Anterior cingulate cortex (tissue), 58 donors: ENCODE data around the gene TKT.

Experiments
- DNase-seq, 58 donors: peaks; one replicate each; lab custom pipeline; 2025; lab: John Stamatoyannopoulos, UW

Gene TKT

GRCh38 chr3:53200501-53201498, 55.0 kb downstream of the TKT start:
- no peak for DNase-seq

- DNase-seq = no peak
Observed at GRCh38 chr3:53199834-53200233, 56.0 kb downstream of the TKT start.

GRCh38 chr3:53198996-53199395, 56.8 kb downstream of the TKT start:
- DNase-seq = no peak

- DNase-seq = no peak
Observed at GRCh38 chr3:53198256-53198977, 57.4 kb downstream of the TKT start.

GRCh38 chr3:53196575-53197407, 59.0 kb downstream of the TKT start:
- DNase-seq = peak in 4 of 58 donors; percentile 13 to 32 (median 23)

GRCh38 chr3:53195602-53196574, 59.9 kb downstream of the TKT start:
- DNase-seq = peak in 5 of 58 donors; percentile 11 to 23 (median 16)

GRCh38 chr3:53195066-53195450, 60.8 kb downstream of the TKT start:
- no peak for DNase-seq

- DNase-seq = no peak
Observed at GRCh38 chr3:53194210-53195065, 61.4 kb downstream of the TKT start.

GRCh38 chr3:53193466-53194209, 62.2 kb downstream of the TKT start:
- peak in 1 of 58 donors; percentile 20 for DNase-seq

GRCh38 chr3:53192608-53193007, 63.2 kb downstream of the TKT start:
- DNase-seq = no peak

GRCh38 chr3:53191836-53192480, 63.9 kb downstream of the TKT start:
- DNase-seq = no peak

GRCh38 chr3:53190659-53191058, 65.2 kb downstream of the TKT start:
- no peak for DNase-seq

- DNase-seq = no peak
Observed at GRCh38 chr3:53189276-53189675, 66.5 kb downstream of the TKT start.

- no peak for DNase-seq
Observed at GRCh38 chr3:53188720-53189119, 67.1 kb downstream of the TKT start.

- no peak for DNase-seq
Observed at GRCh38 chr3:53188136-53188685, 67.6 kb downstream of the TKT start.

- no peak for DNase-seq
Observed at GRCh38 chr3:53187430-53187829, 68.4 kb downstream of the TKT start.

- DNase-seq = no peak
Observed at GRCh38 chr3:53186726-53187125, 69.1 kb downstream of the TKT start.
